A549 (cell line): ENCODE results near the gene CD2AP. TPM values are rescaled to one million over a fixed set of nuclear protein-coding genes. Genes with fewer than 3 reads are reported as not detected.
A peak's percentile ranks its signal among the peaks of the same experiment; 100 is the strongest.

ENCODE experiments used
- ATAC-seq, 2 experiments: fragments of 200-7000 bp in 1 of 2; fragments of >200 bp in 1 of 2; cut with Nextera tagmentation in 1 of 2; cut with Tn5 transposase in 1 of 2; 3 replicates each; pipeline versions ENCODE4 v1.8.0 to v1.9.1; 2018 to 2020; ENCODE audit warnings: mild to moderate bottlenecking in 1 of 2, moderate library complexity in 1 of 2
- CTCF ChIA-PET: fragments of 300-600 bp; sonication (Branson Sonifier 250); formaldehyde crosslinking; extraction: SDS; loops from one replicate; lab custom pipeline; 2021; ENCODE audit warnings: antibody characterized with exemption, inconsistent platforms; lab: Yijun Ruan, JAX
- POLR2A ChIA-PET: fragments of 350-600 bp; formaldehyde crosslinking; extraction: SDS; loops from one replicate; lab custom pipeline; 2021; ENCODE audit warnings: antibody characterized with exemption, inconsistent platforms; lab: Yijun Ruan, JAX
- DNase-seq, 2 experiments: peaks; one replicate each; pipeline versions ENCODE4 v3.0.0 to v3.0.0-alpha.2; 2011 to 2016; ENCODE audit warnings: low read depth in 1 of 2, low spot score in 1 of 2
- FAIRE-seq: peaks from 2 replicates; lab custom pipeline; 2011; peaks lifted over from hg19 to GRCh38; lab: Jason Lieb, UNC
- H3K27ac ChIP-seq, 2 experiments: fragments of >200 bp; sonication (Bioruptor Twin); formaldehyde crosslinking; 3 replicates each; pipeline ENCODE4 v1.5.1; 2016 to 2017
- H3K4me1 ChIP-seq: fragments of >200 bp; sonication (Bioruptor Twin); formaldehyde crosslinking; 3 replicates; pipeline ENCODE4 v1.6.1; 2016
- H3K4me2 ChIP-seq: fragments of >200 bp; sonication (Bioruptor Twin); formaldehyde crosslinking; 3 replicates; pipeline ENCODE4 v1.6.1; 2016
- H3K4me3 ChIP-seq: fragments of >200 bp; sonication (Bioruptor Twin); formaldehyde crosslinking; 3 replicates; pipeline ENCODE4 v1.5.1; 2016
- H3K9me3 ChIP-seq: fragments of >200 bp; sonication (Bioruptor Twin); formaldehyde crosslinking; 3 replicates; pipeline ENCODE4 v1.6.1; 2016
- CEBPB ChIP-seq, 2 experiments: fragments of >200 bp in 1 of 2; sonication (Bioruptor Twin) in 1 of 2; formaldehyde crosslinking in 1 of 2; IDR thresholded peaks; 2 replicates each; pipeline ENCODE4 v1.6.1; 2012 to 2016
- EHMT2 ChIP-seq: fragments of 200-600 bp; sonication (generic); IDR thresholded peaks from 2 replicates; pipeline ENCODE4 v1.6.1; 2016; ENCODE audit warnings: antibody characterized with exemption, low read depth, mild to moderate bottlenecking, moderate library complexity
- ESRRA ChIP-seq: fragments of 150-350 bp; IDR thresholded peaks from 2 replicates; pipeline ENCODE4 v1.6.1; 2014; ENCODE audit warnings: mild to moderate bottlenecking, low read length, borderline replicate concordance
- GATA3 ChIP-seq: IDR thresholded peaks from 2 replicates; pipeline ENCODE4 v1.6.1; 2012; ENCODE audit warnings: borderline replicate concordance
- HDAC2 ChIP-seq: fragments of 200-600 bp; sonication (generic); IDR thresholded peaks from 2 replicates; pipeline ENCODE4 v1.6.1; 2016
- JUNB ChIP-seq: fragments of >200 bp; sonication (Bioruptor Twin); formaldehyde crosslinking; IDR thresholded peaks from 2 replicates; pipeline ENCODE4 v1.6.1; 2016
- KDM1A ChIP-seq: fragments of 200-600 bp; sonication (generic); IDR thresholded peaks from 2 replicates; pipeline ENCODE4 v1.6.1; 2016; ENCODE audit warnings: low read depth, mild to moderate bottlenecking
- MAFK ChIP-seq: fragments of 450-650 bp; IDR thresholded peaks from 2 replicates; pipeline ENCODE4 v1.6.1; 2014; ENCODE audit not compliant: partially characterized antibody
- RAD21 ChIP-seq, 2 experiments: fragments of >200 bp in 1 of 2; sonication (Bioruptor Twin) in 1 of 2; formaldehyde crosslinking in 1 of 2; IDR thresholded peaks in 1 of 2; conservative IDR thresholded peaks in 1 of 2; 2 replicates in 1 of 2; 3 replicates in 1 of 2; pipeline ENCODE4 v1.6.1; 2012 to 2018; ENCODE audit warnings: inconsistent platforms in 1 of 2
- RNF2 ChIP-seq: fragments of 200-600 bp; sonication (generic); IDR thresholded peaks from 2 replicates; pipeline ENCODE4 v1.6.1; 2016; ENCODE audit warnings: low read depth, mild to moderate bottlenecking, antibody characterized with exemption, moderate library complexity, borderline replicate concordance
- SREBF2 ChIP-seq: fragments of 450-650 bp; IDR thresholded peaks from 2 replicates; pipeline ENCODE4 v1.6.1; 2014; ENCODE audit warnings: mild to moderate bottlenecking, moderate library complexity
- TFCP2L1 ChIP-seq: fragments of 250-450 bp; sonication (Bioruptor Pico); IDR thresholded peaks from 2 replicates; pipeline ENCODE4 v1.5.0; 2021; ENCODE audit warnings: mild to moderate bottlenecking
- ZFP36 ChIP-seq: fragments of 450-650 bp; IDR thresholded peaks from 2 replicates; pipeline ENCODE4 v1.6.1; 2014; ENCODE audit warnings: borderline replicate concordance; ENCODE audit not compliant: partially characterized antibody
- ZNF302 ChIP-seq: fragments of 250-450 bp; sonication (Bioruptor Pico); IDR thresholded peaks from 2 replicates; pipeline ENCODE4 v1.9.0; 2021; ENCODE audit warnings: inconsistent platforms, mild to moderate bottlenecking, moderate library complexity
- WGBS: methylation state at CpG from one replicate; pipeline ENCODE4 v1.1.6; 2017; ENCODE audit errors: missing lambda C conversion rate; 5-methylcytosine and 5-hydroxymethylcytosine counted together
- polyA plus RNA-seq, 4 experiments: library from polyadenylated mRNA; depleted of rRNA in 3 of 4; stranded (reverse); fragments of >200 nt; fragmentation: RNase III in 1 of 4; extraction: RNeasy Plus Mini Kit Qiagen cat#74134 plus additional on column Dnase treatment in 1 of 4; gene quantifications; 2 replicates in 3 of 4; 3 replicates in 1 of 4; pipeline ENCODE4 v1.2.3, GENCODE V29; 2011 to 2017
- TF ChIP-seq, protein P1 (sequence below): IDR thresholded peaks from 2 replicates; pipeline ENCODE4 v1.6.1; 2012; ENCODE audit warnings: low read depth, borderline replicate concordance
- TF ChIP-seq, protein P2 (sequence below): fragments of >200 bp; sonication (Bioruptor Twin); formaldehyde crosslinking; IDR thresholded peaks from 3 replicates; pipeline ENCODE4 v1.5.1; 2016
- TF ChIP-seq, protein P3 (sequence below): IDR thresholded peaks from 2 replicates; pipeline ENCODE4 v1.6.1; 2012

Gene CD2AP
- polyA plus RNA-seq, 2 of the 4 experiments (the other 2 are of a cell fraction), result 18.8 to 35.7 TPM

DNA sequence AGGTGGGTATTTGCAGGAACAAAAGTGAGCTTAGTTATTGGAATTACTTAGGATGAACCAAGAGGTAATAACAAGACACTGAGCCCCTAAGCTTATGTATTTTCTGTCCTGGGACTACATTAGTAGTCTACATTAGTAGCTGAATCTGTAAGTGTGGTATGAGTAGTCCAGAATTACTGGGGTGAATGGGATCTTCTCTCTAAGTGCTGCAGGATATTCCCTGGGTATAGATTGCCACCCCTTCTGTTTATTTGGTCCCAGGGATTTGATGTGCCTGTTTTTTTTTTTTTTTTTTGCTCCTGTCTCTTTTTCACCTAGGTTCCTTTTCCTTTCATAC lies 5.9 kb downstream of the CD2AP start (continued):
- TF ChIP-seq, protein P1, sequence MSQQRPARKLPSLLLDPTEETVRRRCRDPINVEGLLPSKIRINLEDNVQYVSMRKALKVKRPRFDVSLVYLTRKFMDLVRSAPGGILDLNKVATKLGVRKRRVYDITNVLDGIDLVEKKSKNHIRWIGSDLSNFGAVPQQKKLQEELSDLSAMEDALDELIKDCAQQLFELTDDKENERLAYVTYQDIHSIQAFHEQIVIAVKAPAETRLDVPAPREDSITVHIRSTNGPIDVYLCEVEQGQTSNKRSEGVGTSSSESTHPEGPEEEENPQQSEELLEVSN, result no peak

DNA sequence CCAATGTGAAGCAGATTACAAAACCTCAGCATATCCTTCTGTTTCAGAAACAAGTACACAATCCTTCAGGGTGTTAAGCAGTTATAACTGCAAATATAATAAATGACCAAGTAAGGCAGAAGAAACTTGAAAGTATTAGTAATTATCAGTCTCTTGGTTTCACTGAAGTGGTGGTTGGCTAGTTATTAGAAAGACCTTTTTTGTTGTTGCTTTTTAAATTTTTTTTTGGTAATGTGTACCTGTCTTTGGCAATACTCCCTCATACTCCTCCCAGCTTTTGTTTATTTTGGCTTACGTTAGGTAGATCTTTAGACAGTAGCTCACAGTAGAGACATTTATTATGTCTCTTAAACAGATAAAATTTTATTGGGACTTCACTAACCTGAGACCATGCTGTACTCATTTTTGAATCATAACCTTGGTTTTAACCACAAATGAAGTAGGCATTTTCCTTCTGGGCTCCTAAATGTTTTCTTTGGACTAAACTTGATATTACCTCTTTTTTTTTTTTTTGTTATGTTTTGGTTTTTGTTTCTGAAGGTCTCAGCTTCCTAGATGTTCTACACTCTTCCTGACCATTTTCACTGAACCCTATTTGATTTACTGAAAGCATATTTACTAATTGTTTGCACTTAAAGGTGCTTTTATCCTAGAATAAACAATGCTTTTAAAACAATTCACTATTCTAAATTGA lies 6.4 kb downstream of the CD2AP start:
- no peak for FAIRE-seq
- WGBS, result 0% methylated on average over 1 of the region's 1 CpG
- ChIA-PET POLR2A (no interaction called here), CTCF (no interaction called here)
- Histone ChIP-seq H3K4me1 (peaks cover 70% of the 10 kb centered on the region), H3K4me2 (peak overlapping the region; percentile 74), H3K27ac (peak overlapping the region; percentile 36 to 65; a peak in 4 of 6 replicates), H3K4me3 (peak overlapping the region; percentile 28; the same call in 1 of the 3 replicates), H3K9me3 (no peaks in the 10 kb centered on the region)
- DNase-seq, result no peak
- peak in 1 of 2 experiments; percentile 68; a peak in 3 of 6 replicates for ATAC-seq
- no peak for TF ChIP-seq TFCP2L1 (CRISPR knock-in tag)
- TF ChIP-seq GATA3, result peak; percentile 25; the same call in 1 of the 2 replicates
- 0 out of 4 replicates have a peak, but pooled peaks of 1 of the 2 experiments have one; percentile 20 for TF ChIP-seq CEBPB (IDR thresholded peaks at IDR 0.05)

DNA sequence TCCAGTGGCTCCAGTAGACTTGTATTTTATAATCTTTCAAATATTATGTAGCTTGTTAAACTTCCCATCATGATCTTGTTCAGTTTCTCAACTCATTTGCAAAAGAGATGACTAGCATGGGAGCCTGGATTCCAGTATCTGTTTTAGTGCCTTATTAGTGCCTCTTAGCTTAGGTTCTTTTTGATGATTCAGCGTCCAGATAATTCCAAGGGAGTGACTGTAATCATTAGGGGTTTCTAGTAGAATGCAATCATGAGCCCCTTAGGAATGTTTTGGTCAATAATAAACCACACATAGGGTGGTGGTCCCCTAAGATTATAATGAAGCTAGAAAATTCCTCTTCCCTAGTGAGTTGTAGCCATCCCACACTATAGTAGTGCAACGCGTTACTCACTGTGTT lies 7.0 kb downstream of the CD2AP start:
- H3K9me3 ChIP-seq, result no peaks in the 10 kb centered on the region
- DNase-seq (no peak), FAIRE-seq (no peak), ATAC-seq (peak in 1 of 2 experiments; percentile 36; a peak in 1 of 6 replicates)
- TF ChIP-seq EHMT2 (no peak), MAFK (peak; percentile 67)
- H3K4me2 ChIP-seq, result peak overlapping the region; percentile 74
- peak overlapping the region; percentile 28; the same call in 1 of the 3 replicates for H3K4me3 ChIP-seq
- peak overlapping the region; percentile 36 to 52; a peak in 4 of 6 replicates for H3K27ac ChIP-seq
- H3K4me1 ChIP-seq, result peaks cover 68% of the 10 kb centered on the region
- 65% methylated on average over 3 of the region's 3 CpGs for WGBS
- CTCF ChIA-PET, result no interaction called here
- POLR2A ChIA-PET, result no interaction called here

DNA sequence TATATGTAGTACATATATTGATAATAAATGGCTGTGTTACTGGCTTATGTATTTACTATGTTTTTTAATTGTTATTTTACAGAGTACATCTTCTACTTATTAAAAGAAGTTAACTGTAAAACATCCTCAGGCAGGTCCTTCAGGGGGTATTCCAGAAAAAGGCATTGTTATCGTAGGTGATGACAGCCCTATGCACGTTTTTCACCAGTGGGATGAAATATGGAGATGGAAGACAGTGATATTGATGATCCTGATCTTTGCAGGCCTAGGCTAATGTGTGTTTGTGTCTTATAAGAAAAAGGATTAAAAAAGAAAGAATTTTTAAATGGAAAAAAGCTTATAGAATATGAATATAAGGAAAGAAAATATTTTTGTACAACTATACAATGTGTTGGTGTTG lies 7.5 kb downstream of the CD2AP start:
- FAIRE-seq (no peak), DNase-seq (no peak), ATAC-seq (no peak)
- peak overlapping the region; percentile 74 for H3K4me2 ChIP-seq
- POLR2A ChIA-PET, result no interaction called here
- no peak overlapping the region for H3K4me3 ChIP-seq
- CTCF ChIA-PET, result no interaction called here
- peak overlapping the region in 1 of 2 experiments; percentile 52; a peak in 1 of 6 replicates for H3K27ac ChIP-seq
- no peaks in the 10 kb centered on the region for H3K9me3 ChIP-seq
- peaks cover 63% of the 10 kb centered on the region for H3K4me1 ChIP-seq
- 64% methylated on average over 2 of the region's 2 CpGs for WGBS
- TF ChIP-seq ESRRA, result no peak
- TF ChIP-seq, protein P1, result no peak
- no peak for TF ChIP-seq KDM1A
- TF ChIP-seq, protein P2, sequence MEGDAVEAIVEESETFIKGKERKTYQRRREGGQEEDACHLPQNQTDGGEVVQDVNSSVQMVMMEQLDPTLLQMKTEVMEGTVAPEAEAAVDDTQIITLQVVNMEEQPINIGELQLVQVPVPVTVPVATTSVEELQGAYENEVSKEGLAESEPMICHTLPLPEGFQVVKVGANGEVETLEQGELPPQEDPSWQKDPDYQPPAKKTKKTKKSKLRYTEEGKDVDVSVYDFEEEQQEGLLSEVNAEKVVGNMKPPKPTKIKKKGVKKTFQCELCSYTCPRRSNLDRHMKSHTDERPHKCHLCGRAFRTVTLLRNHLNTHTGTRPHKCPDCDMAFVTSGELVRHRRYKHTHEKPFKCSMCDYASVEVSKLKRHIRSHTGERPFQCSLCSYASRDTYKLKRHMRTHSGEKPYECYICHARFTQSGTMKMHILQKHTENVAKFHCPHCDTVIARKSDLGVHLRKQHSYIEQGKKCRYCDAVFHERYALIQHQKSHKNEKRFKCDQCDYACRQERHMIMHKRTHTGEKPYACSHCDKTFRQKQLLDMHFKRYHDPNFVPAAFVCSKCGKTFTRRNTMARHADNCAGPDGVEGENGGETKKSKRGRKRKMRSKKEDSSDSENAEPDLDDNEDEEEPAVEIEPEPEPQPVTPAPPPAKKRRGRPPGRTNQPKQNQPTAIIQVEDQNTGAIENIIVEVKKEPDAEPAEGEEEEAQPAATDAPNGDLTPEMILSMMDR, result no peak
- no peak for TF ChIP-seq SREBF2
- TF ChIP-seq, protein P3, sequence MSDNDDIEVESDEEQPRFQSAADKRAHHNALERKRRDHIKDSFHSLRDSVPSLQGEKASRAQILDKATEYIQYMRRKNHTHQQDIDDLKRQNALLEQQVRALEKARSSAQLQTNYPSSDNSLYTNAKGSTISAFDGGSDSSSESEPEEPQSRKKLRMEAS, result no peak
- no peak for TF ChIP-seq ZFP36
- TF ChIP-seq GATA3, result no peak
- TF ChIP-seq HDAC2, result no peak
- TF ChIP-seq JUNB, result no peak
- TF ChIP-seq RNF2, result no peak
- no peak for TF ChIP-seq ZNF302
- TF ChIP-seq RAD21 (conservative IDR thresholded peaks at IDR 0.05 in 1 of 2, IDR thresholded peaks at IDR 0.05 in 1 of 2), result no peak
